BJ (cell line): ENCODE data around the gene KCNQ1. TPM values are rescaled to one million over a fixed set of nuclear protein-coding genes. Genes with fewer than 3 reads are reported as not detected.

Source experiments
- CTCF ChIA-PET: fragments of 350-600 bp; formaldehyde crosslinking; extraction: SDS; loops from one replicate; lab custom pipeline; 2021; ENCODE audit warnings: antibody characterized with exemption, inconsistent platforms; lab: Yijun Ruan, JAX
- POLR2A ChIA-PET: fragments of 300-600 bp; sonication (Branson Sonifier 250); formaldehyde crosslinking; extraction: SDS; loops from one replicate; lab custom pipeline; 2021; ENCODE audit warnings: antibody characterized with exemption; lab: Charles Lee
- DNase-seq: peaks from one replicate; pipeline ENCODE4 v3.0.0-alpha.2; 2011; ENCODE audit warnings: low read depth
- H3K27me3 ChIP-seq: 2 replicates; pipeline ENCODE4 v1.6.0; 2011; ENCODE audit warnings: low read length; ENCODE audit not compliant: control insufficient read depth, insufficient read depth
- H3K36me3 ChIP-seq: 2 replicates; pipeline ENCODE4 v1.5.1; 2011; ENCODE audit warnings: low read length; ENCODE audit not compliant: control insufficient read depth, insufficient read depth
- H3K4me3 ChIP-seq: 2 replicates; pipeline ENCODE4 v1.5.1; 2011; ENCODE audit warnings: low read depth, mild to moderate bottlenecking, control low read depth, low read length
- CTCF ChIP-seq: IDR thresholded peaks from 2 replicates; pipeline ENCODE4 v1.5.1; 2011; ENCODE audit warnings: low read depth, mild to moderate bottlenecking, control low read depth, inconsistent platforms, low read length, moderate library complexity; ENCODE audit not compliant: insufficient read depth
- polyA plus RNA-seq: library from polyadenylated mRNA; depleted of rRNA; stranded (reverse); fragments of >200 nt; gene quantifications from 2 replicates; pipeline ENCODE4 v1.2.3, GENCODE V29; 2011

Gene KCNQ1
- polyA plus RNA-seq, 1 experiment = not detected

- TF ChIP-seq CTCF = no peak
- POLR2A ChIA-PET = no interaction called here
- no peak for DNase-seq
- Histone ChIP-seq H3K36me3 (no peaks in the 10 kb centered on the region), H3K4me3 (no peak overlapping the region), H3K27me3 (peaks cover 2% of the 10 kb centered on the region; the same call in 1 of the 2 replicates)
- CTCF ChIA-PET = interaction anchor here (0.6 kb wide), 1 partner anchor 49 kb away, joined by 3 read pairs; no protein-coding TSS in a partner anchor
Measured at GRCh38 chr11:2561696-2562581, 117.1 kb downstream of the KCNQ1 start.

- ChIA-PET CTCF (interaction anchor here (1.0 kb wide), 1 partner anchor 329 kb away, joined by 3 read pairs; no protein-coding TSS in a partner anchor), POLR2A (no interaction called here)
- no peaks in the 10 kb centered on the region for H3K36me3 ChIP-seq
- TF ChIP-seq CTCF = no peak
- no peak overlapping the region for H3K4me3 ChIP-seq
- no peaks in the 10 kb centered on the region for H3K27me3 ChIP-seq
- no peak for DNase-seq
Measured at GRCh38 chr11:2562890-2563212, 118.0 kb downstream of the KCNQ1 start.

- POLR2A ChIA-PET = no interaction called here
- CTCF ChIA-PET = interaction anchor here (0.5 to 1.0 kb wide), 2 partner anchors 328 to 425 kb away, joined by 3 to 5 read pairs; no protein-coding TSS in a partner anchor
- Histone ChIP-seq H3K4me3 (no peak overlapping the region), H3K36me3 (no peaks in the 10 kb centered on the region), H3K27me3 (no peaks in the 10 kb centered on the region)
- no peak for TF ChIP-seq CTCF
- no peak for DNase-seq
Measured at GRCh38 chr11:2563213-2564007, 118.6 kb downstream of the KCNQ1 start.

GRCh38 chr11:2564008-2564530 is 119.3 kb downstream of the KCNQ1 start:
- CTCF ChIA-PET = no interaction called here
- Histone ChIP-seq H3K36me3 (no peaks in the 10 kb centered on the region), H3K27me3 (no peaks in the 10 kb centered on the region), H3K4me3 (no peak overlapping the region)
- DNase-seq = no peak
- POLR2A ChIA-PET = no interaction called here
- no peak for TF ChIP-seq CTCF
